ES-I3 (cell line): ENCODE measurements around the gene HS6ST3.

ENCODE experiments used
- H3K36me3 ChIP-seq: 2 replicates; pipeline ENCODE4 v1.6.1; 2013; ENCODE audit warnings: mild to moderate bottlenecking, low read length, control low read depth, moderate library complexity; ENCODE audit not compliant: insufficient read depth
- H3K4me1 ChIP-seq: 2 replicates; pipeline ENCODE4 v1.6.1; 2013; ENCODE audit warnings: mild to moderate bottlenecking, control low read depth, low read length; ENCODE audit not compliant: insufficient read depth
- H3K9ac ChIP-seq: 2 replicates; pipeline ENCODE4 v1.6.1; 2013; ENCODE audit warnings: low read depth, mild to moderate bottlenecking, low read length, moderate library complexity
- H3K9me3 ChIP-seq: 2 replicates; pipeline ENCODE4 v1.6.1; 2013; ENCODE audit warnings: mild to moderate bottlenecking, low read length, moderate library complexity; ENCODE audit not compliant: control insufficient read depth, insufficient read depth

Gene HS6ST3

DNA sequence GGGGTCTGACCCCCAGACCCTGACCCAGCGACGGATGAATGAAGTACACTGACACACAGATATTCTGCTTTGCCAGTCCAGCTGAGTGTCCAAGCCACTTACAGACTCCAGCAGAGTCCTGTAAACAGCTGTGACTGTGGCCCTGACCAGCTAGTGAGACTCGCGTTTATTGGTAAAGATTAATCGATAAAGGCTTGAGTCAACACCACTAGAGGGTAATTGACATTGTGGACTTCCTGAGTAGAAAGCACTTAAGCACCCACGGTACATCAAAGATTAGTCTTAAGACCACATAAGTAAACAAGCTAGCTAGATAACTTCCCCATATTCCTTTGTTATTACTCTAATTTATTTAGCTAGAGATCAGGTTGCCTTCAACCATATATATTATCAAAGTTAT, 758.4 kb downstream of the HS6ST3 start:
- H3K4me1 ChIP-seq = no peaks in the 10 kb centered on the region
- no peaks in the 10 kb centered on the region for H3K9me3 ChIP-seq
- no peak overlapping the region for H3K9ac ChIP-seq
- no peaks in the 10 kb centered on the region for H3K36me3 ChIP-seq

- H3K4me1 ChIP-seq = no peaks in the 10 kb centered on the region
- no peak overlapping the region for H3K9ac ChIP-seq
- no peaks in the 10 kb centered on the region for H3K9me3 ChIP-seq
- no peaks in the 10 kb centered on the region for H3K36me3 ChIP-seq
Measured at GRCh38 chr13:96849091-96849490, 759.2 kb downstream of the HS6ST3 start.

GRCh38 chr13:96850538-96851145, 760.7 kb downstream of the HS6ST3 start:
- Histone ChIP-seq H3K9ac (no peak overlapping the region), H3K9me3 (no peaks in the 10 kb centered on the region), H3K4me1 (no peaks in the 10 kb centered on the region), H3K36me3 (no peaks in the 10 kb centered on the region)

DNA sequence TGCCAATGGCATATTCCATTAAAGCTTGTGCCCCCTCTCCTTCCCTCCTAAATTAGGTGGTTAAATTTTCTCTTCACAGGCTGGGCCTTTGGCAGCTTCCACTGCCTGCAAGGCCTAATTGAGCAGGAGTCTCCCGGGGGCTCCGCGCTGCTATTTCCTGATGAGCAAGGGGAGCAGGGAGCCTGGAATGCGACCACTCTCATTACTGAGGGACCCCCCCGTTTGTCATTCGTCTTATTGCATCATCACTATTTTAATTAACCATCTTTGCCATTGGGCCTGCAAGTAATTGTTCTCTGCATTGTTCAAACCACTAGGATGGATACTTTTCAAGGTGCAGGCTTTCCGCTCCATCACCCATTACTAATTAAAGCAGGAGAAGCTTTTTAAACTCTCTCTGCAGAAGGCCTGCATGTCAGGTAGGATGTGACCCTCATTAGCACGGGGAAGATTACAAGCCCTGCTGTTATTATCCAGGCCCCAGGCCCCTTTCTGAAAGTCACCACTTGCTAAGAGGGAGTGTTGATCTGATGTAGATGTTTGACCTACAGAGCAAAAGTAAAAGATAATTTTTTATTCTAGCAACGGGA, 762.0 kb downstream of the HS6ST3 start:
- Histone ChIP-seq H3K4me1 (no peaks in the 10 kb centered on the region), H3K9ac (no peak overlapping the region), H3K36me3 (no peaks in the 10 kb centered on the region), H3K9me3 (no peaks in the 10 kb centered on the region)

DNA sequence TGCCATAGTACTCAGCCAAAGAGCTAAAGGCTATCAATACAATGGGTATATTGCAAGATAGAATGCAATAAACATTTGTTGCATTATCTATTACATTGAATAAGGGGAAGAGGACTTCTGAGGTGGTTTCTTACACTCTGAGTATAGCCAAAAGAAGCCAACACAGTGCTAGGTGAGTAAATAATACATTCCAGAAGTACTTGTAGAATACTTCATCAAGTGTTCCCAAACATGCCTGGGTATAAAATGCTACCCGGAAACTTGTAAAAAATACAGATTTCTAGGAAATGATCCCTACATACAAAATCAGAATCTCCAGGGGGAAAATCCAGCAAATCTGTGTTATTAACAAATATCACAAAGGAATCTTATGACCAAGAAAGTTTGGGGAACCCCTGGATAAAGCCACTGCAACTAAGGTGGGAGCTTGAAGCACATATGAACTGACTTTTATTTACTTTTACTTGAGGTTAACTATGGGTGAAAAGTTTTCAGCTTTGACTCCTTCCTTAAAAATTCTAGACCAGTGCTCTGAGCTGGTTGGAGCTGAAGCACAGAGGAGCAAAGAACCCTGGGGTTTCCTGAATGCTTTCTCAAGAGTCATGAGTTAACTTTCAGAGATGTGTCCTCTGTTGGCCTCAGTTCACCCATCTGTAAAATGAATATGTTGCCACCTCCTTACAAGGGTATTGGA, 768.4 kb downstream of the HS6ST3 start:
- H3K9ac ChIP-seq = no peak overlapping the region
- H3K36me3 ChIP-seq = no peaks in the 10 kb centered on the region
- H3K9me3 ChIP-seq = no peaks in the 10 kb centered on the region
- H3K4me1 ChIP-seq = no peaks in the 10 kb centered on the region

- no peaks in the 10 kb centered on the region for H3K4me1 ChIP-seq
- no peaks in the 10 kb centered on the region for H3K36me3 ChIP-seq
- no peaks in the 10 kb centered on the region for H3K9me3 ChIP-seq
- H3K9ac ChIP-seq = no peak overlapping the region
Measured at GRCh38 chr13:96860882-96861281, 771.0 kb downstream of the HS6ST3 start.

DNA sequence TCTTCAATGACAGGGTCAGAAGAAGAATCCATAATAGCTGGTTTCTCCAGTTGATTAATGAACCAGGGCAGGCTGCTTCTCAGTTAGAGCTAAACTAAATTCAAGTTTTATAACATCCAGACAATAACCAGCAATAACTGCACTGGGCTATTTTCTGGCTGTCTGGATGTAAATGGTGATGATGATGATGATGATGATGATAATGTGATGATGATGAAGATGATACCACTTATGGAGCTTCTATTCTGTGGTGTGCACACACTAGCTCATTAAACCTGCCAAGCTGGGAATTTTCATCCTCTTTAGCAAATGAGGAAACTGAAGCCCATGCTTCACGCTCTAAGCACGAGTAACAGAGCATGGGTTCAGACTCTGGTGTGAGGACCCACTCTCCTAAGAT, 772.2 kb downstream of the HS6ST3 start:
- H3K4me1 ChIP-seq = no peaks in the 10 kb centered on the region
- H3K9me3 ChIP-seq = no peaks in the 10 kb centered on the region
- no peaks in the 10 kb centered on the region for H3K36me3 ChIP-seq
- H3K9ac ChIP-seq = no peak overlapping the region

GRCh38 chr13:96862999-96863398, 773.1 kb downstream of the HS6ST3 start:
- Histone ChIP-seq H3K9ac (no peak overlapping the region), H3K36me3 (no peaks in the 10 kb centered on the region), H3K9me3 (no peaks in the 10 kb centered on the region), H3K4me1 (no peaks in the 10 kb centered on the region)

DNA sequence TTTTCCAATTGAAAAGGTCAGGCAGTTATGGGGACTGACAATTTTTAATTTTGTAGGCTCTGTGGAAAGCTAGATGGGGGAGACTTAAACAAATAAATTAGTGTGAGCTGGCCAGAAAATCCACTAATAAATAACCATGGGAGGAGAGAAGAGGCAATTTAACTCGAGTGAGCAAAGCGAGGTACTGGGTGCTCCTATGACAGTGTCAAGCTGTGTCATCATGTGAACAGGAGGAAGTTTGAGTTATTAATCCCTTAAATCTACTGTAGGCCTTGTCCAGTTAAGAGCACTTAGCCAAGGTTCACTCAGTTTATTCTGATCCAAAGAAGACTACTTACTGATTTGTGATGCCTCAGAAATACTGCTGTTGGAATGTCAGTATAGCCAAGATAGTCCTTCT, 781.6 kb downstream of the HS6ST3 start:
- Histone ChIP-seq H3K36me3 (no peaks in the 10 kb centered on the region), H3K4me1 (no peaks in the 10 kb centered on the region), H3K9me3 (no peaks in the 10 kb centered on the region), H3K9ac (no peak overlapping the region)

GRCh38 chr13:96880419-96880818, 790.5 kb downstream of the HS6ST3 start:
- H3K9me3 ChIP-seq = no peaks in the 10 kb centered on the region
- H3K4me1 ChIP-seq = no peaks in the 10 kb centered on the region
- no peaks in the 10 kb centered on the region for H3K36me3 ChIP-seq
- no peak overlapping the region for H3K9ac ChIP-seq
